Right lobe of liver (tissue), 4 donors: Measurements from ENCODE around the gene DDX21.
"Not testable (repeated sequence)": the region's sequence is repeated elsewhere in the genome, so short reads cannot be mapped to it uniquely, and the experiment has no call there.

Experiments
- CTCF ChIP-seq, 4 donors: fragments of 200-600 bp in 3 of 4; fragments of 450-650 bp in 1 of 4; IDR thresholded peaks; one replicate each; pipeline versions ENCODE4 v1.5.1 to v1.8.0; 2016 to 2022; ENCODE audit warnings: antibody characterized with exemption in 4 of 4, mild to moderate bottlenecking in 2 of 4
- POLR2A ChIP-seq: fragments of 450-650 bp; IDR thresholded peaks from one replicate; pipeline ENCODE4 v1.6.1; 2017; ENCODE audit warnings: antibody characterized with exemption, mild to moderate bottlenecking
- donor health status: DM: no; HTN: no; CAD: no.
- donor health status: DM: no; HTN: no; CAD: no.
- donor health status: DM: no; HTN: yes; CAD: no.

- not testable (repeated sequence) for TF ChIP-seq CTCF (IDR thresholded peaks at IDR 0.05); POLR2A
Observed at GRCh38 chr10:68932860-68933259, 23.1 kb upstream of the DDX21 start.
